Fibroblast of lung (primary cell): ENCODE measurements around the gene MORN1. TPM values are rescaled to one million over a fixed set of nuclear protein-coding genes. Genes with fewer than 3 reads are reported as not detected.

Source experiments
- DNase-seq, 2 donors: peaks; one replicate each; pipeline versions ENCODE4 v3.0.0 to v3.0.0-alpha.2; 2010; ENCODE audit warnings: low read depth in 2 of 2
- H2AFZ ChIP-seq: 2 replicates; pipeline ENCODE4 v1.5.1; 2012; ENCODE audit warnings: low read length, control low read depth, inconsistent platforms
- H3K27ac ChIP-seq: 2 replicates; pipeline ENCODE4 v1.5.1; 2011; ENCODE audit warnings: low read length, control low read depth; ENCODE audit not compliant: insufficient read depth
- H3K27me3 ChIP-seq: 2 replicates; pipeline ENCODE4 v1.5.1; 2011; ENCODE audit warnings: mild to moderate bottlenecking, low read length; ENCODE audit not compliant: control insufficient read depth, insufficient read depth
- H3K36me3 ChIP-seq: 2 replicates; pipeline ENCODE4 v1.5.1; 2011; ENCODE audit warnings: low read length; ENCODE audit not compliant: control insufficient read depth, insufficient read depth
- H3K4me1 ChIP-seq: 2 replicates; pipeline ENCODE4 v1.5.1; 2011; ENCODE audit warnings: low read length; ENCODE audit not compliant: control insufficient read depth, insufficient read depth; ENCODE audit errors: extremely low read depth
- H3K4me2 ChIP-seq: 2 replicates; pipeline ENCODE4 v1.5.1; 2011; ENCODE audit warnings: low read length, control low read depth; ENCODE audit not compliant: insufficient read depth; ENCODE audit errors: extremely low read depth
- H3K4me3 ChIP-seq, 4 experiments: fragments of 200-600 bp in 1 of 4; sonication (generic) in 1 of 4; replicated peaks in 1 of 4; 2 replicates each; pipeline ENCODE4 v1.5.1; 2011 to 2016; ENCODE audit warnings: low read length in 4 of 4, low read depth in 3 of 4, mild to moderate bottlenecking in 3 of 4, control low read depth in 2 of 4, inconsistent platforms in 1 of 4, mixed read lengths in 1 of 4; ENCODE audit not compliant: insufficient read depth in 1 of 4; ENCODE audit errors: control extremely low read depth in 1 of 4
- H3K79me2 ChIP-seq: 2 replicates; pipeline ENCODE4 v1.5.1; 2012; ENCODE audit warnings: mild to moderate bottlenecking, low read length, inconsistent platforms; ENCODE audit not compliant: control insufficient read depth, insufficient read depth
- H3K9ac ChIP-seq: 2 replicates; pipeline ENCODE4 v1.5.1; 2011; ENCODE audit warnings: mild to moderate bottlenecking, low read length, control low read depth; ENCODE audit not compliant: insufficient read depth
- H3K9me3 ChIP-seq: 2 replicates; pipeline ENCODE4 v1.5.1; 2012; ENCODE audit warnings: low read depth, low read length; ENCODE audit not compliant: control insufficient read depth, insufficient read depth
- H4K20me1 ChIP-seq: 2 replicates; pipeline ENCODE4 v1.5.1; 2011; ENCODE audit warnings: low read length; ENCODE audit not compliant: control insufficient read depth, insufficient read depth; ENCODE audit errors: extremely low read depth
- CTCF ChIP-seq, 2 donors: IDR thresholded peaks in 1 of 2; conservative IDR thresholded peaks in 1 of 2; 1 replicate in 1 of 2; 2 replicates in 1 of 2; pipeline ENCODE4 v1.5.1; 2011 to 2012; ENCODE audit warnings: low read length in 2 of 2, control low read depth in 1 of 2, inconsistent platforms in 1 of 2, low read depth in 1 of 2, mild to moderate bottlenecking in 1 of 2
- EZH2 ChIP-seq: IDR thresholded peaks from 2 replicates; pipeline ENCODE4 v1.5.1; 2012; ENCODE audit warnings: low read length, control low read depth, mild to moderate bottlenecking; ENCODE audit errors: missing control alignments
- polyA plus RNA-seq, 2 donors: library from polyadenylated mRNA; depleted of rRNA in 1 of 2; stranded (reverse) in 1 of 2; unstranded in 1 of 2; fragments of >200 nt; gene quantifications; 2 replicates each; pipeline ENCODE4 v1.2.1, GENCODE V29; 2011 to 2012; ENCODE audit warnings: missing spikeins in 1 of 2
- total RNA-seq: library from RNA; depleted of rRNA; stranded (reverse); fragments of >200 nt; gene quantifications from 2 replicates; pipeline ENCODE4 v1.2.1, GENCODE V29; 2014

Gene MORN1
- total and polyA plus RNA-seq, 2 donors (not counting 1 experiment from before 2014, with no cell fraction given) = 3.5 to 10.6 TPM

- no peak overlapping the region for H3K9ac ChIP-seq
- no peak overlapping the region for H3K4me2 ChIP-seq
- no peak overlapping the region for H3K4me3 ChIP-seq
- H2AFZ ChIP-seq = no peak overlapping the region
- H3K27me3 ChIP-seq = no peaks in the 10 kb centered on the region
- no peaks in the 10 kb centered on the region for H3K9me3 ChIP-seq
- peaks cover 32% of the 10 kb centered on the region for H3K79me2 ChIP-seq
- DNase-seq = no peak
- H3K27ac ChIP-seq = no peak overlapping the region
- H4K20me1 ChIP-seq = no peaks in the 10 kb centered on the region
- peaks cover 54% of the 10 kb centered on the region for H3K36me3 ChIP-seq
- TF ChIP-seq CTCF (conservative IDR thresholded peaks at IDR 0.05 in 1 of 2, IDR thresholded peaks at IDR 0.05 in 1 of 2; ENCODE audit: low read depth in 1 of 2, low read length in 2 of 2) = no peak
- TF ChIP-seq EZH2 = no peak
- H3K4me1 ChIP-seq = no peaks in the 10 kb centered on the region
Measured at GRCh38 chr1:2399890-2400575, 8.7 kb upstream of the MORN1 start.

DNA sequence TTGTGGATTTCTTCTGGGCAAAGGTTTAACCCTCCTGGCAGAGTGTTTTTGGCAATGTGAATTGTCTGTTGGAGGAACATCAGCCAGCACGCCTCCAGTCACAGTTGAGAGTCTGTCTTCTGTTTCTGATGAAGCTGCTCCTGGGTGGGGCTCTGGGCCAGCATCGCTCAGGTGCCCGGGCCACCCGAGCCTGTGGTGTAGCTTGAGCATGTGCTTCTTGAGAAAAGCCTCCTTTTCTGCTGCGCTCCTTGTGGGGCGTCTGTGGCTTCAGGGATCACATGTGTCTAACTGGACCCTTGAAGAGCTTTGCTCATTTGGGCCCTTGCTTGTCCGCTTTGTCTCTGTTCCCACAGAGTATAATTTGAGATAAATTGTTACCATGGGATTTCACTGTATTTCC lies 7.5 kb upstream of the MORN1 start:
- no peak overlapping the region for H3K4me2 ChIP-seq
- no peak overlapping the region for H2AFZ ChIP-seq
- H3K4me1 ChIP-seq = no peaks in the 10 kb centered on the region
- no peak overlapping the region for H3K4me3 ChIP-seq
- no peak for DNase-seq
- no peaks in the 10 kb centered on the region for H4K20me1 ChIP-seq
- H3K27ac ChIP-seq = no peak overlapping the region
- no peaks in the 10 kb centered on the region for H3K9me3 ChIP-seq
- H3K36me3 ChIP-seq = peaks cover 48% of the 10 kb centered on the region
- no peak overlapping the region for H3K9ac ChIP-seq
- peaks cover 43% of the 10 kb centered on the region for H3K79me2 ChIP-seq
- H3K27me3 ChIP-seq = no peaks in the 10 kb centered on the region
- no peak for TF ChIP-seq CTCF (conservative IDR thresholded peaks at IDR 0.05 in 1 of 2, IDR thresholded peaks at IDR 0.05 in 1 of 2; ENCODE audit: low read depth in 1 of 2, low read length in 2 of 2)

DNA sequence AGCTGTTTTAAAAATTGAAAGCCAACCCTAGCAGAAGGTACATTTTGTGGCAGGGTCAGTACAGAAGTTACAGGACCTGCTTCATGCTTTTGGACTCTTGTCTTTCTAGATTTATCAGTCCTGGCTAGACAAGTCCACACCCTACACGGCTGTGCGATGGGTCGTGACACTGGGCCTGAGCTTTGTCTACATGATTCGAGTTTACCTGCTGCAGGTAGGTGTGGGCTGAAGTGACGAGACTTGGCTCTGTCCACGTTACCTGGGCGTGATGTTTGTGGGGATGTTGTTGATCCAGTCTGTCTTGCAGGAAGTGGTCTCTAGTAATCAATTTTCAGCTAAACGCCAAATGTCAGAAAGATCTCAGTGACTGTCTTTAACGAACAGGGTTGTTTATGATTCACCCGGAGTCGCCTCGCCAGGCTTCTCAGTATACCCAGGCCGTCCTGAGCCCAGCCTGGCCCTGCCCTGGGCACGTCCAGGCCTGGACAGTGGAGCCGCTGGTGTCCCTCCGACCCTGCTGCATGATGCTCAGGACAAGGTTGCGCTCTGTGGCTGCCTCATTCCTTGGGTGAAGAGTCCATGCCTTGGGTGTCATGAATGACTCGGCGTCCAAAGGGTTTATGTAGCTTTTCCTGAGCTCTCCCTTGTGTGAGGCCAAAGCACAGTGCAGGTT lies 5.8 kb upstream of the MORN1 start:
- H3K4me3 ChIP-seq = no peak overlapping the region
- H3K36me3 ChIP-seq = peaks cover 37% of the 10 kb centered on the region
- no peaks in the 10 kb centered on the region for H3K9me3 ChIP-seq
- no peak overlapping the region for H3K4me2 ChIP-seq
- DNase-seq = no peak
- no peak for TF ChIP-seq EZH2
- no peak for TF ChIP-seq CTCF (conservative IDR thresholded peaks at IDR 0.05 in 1 of 2, IDR thresholded peaks at IDR 0.05 in 1 of 2; ENCODE audit: low read depth in 1 of 2, low read length in 2 of 2)
- peaks cover 56% of the 10 kb centered on the region for H3K79me2 ChIP-seq
- no peak overlapping the region for H3K9ac ChIP-seq
- H3K27me3 ChIP-seq = no peaks in the 10 kb centered on the region
- no peak overlapping the region for H3K27ac ChIP-seq
- peaks cover 8% of the 10 kb centered on the region for H3K4me1 ChIP-seq
- no peaks in the 10 kb centered on the region for H4K20me1 ChIP-seq
- H2AFZ ChIP-seq = no peak overlapping the region
